Measurements from ENCODE around the gene DEFB128. TPM values are rescaled to one million over a fixed set of nuclear protein-coding genes. Genes with fewer than 3 reads are reported as not detected.

The DEFB128 gene
- not detected for total RNA-seq
- total RNA-seq (2013) = not detected
- total RNA-seq = 0 to 0.09 (median 0) reads per million in 29 experiments

DNA sequence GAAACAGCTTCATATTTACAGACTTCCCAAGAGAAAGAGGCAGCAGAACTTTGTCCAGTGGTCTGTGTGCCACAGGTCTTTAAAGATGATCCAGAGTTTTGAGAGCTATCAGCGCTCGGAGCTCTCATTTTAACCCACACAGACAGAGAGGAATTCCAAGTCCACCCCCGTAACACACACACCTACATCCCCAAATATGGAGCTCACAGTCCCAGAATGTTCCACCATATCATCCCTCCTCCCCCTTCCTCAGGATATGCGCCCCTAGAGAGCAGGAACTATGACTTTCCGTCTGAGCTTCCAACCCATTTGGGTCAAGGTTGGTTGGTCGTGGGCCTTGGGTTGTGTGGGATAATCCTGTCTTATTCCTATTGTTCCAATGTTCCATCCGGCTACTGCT, at the start of gene DEFB128:
DEFB128 (minus strand) TSS at position 101 of the 400 bp plus-strand sequence; CDS start at position 13, 88 bp downstream.
- Histone ChIP-seq H3K36me3 (ENCODE audit: control insufficient read depth in 2 of 2, extremely low read depth in 1 of 2, insufficient read depth in 1 of 2, low read length in 1 of 2) (no peaks in the 10 kb centered on the region), H3K9me3 (no peaks in the 10 kb centered on the region), H3K27me3 (replicated peaks in 1 of 2; ENCODE audit: control insufficient read depth in 2 of 2, extremely low read depth in 1 of 2, insufficient read depth in 2 of 2, low read length in 1 of 2) (peaks cover 0 to 3% of the 10 kb centered on the region in 2 experiments), H3K27ac (ENCODE audit: low read length) (no peak within 1 kb of the TSS), H3K4me3 (ENCODE audit: control insufficient read depth in 1 of 2, extremely low read depth in 1 of 2, low read length in 1 of 2) (no peak within 1 kb of the TSS), H3K4me1 (ENCODE audit: control insufficient read depth in 1 of 2, extremely low read depth in 1 of 2, insufficient read depth in 2 of 2, low read length in 2 of 2) (no peaks in the 10 kb centered on the region)
- WGBS (ENCODE audit: insufficient coverage) = 83% methylated on average over 3 of the region's 7 CpGs
- ChIA-PET POLR2A (no interaction called here), CTCF (no interaction called here)
- no peaks in the 10 kb centered on the region for H3K4me1 Mint-ChIP-seq
- ATAC-seq (replicated peaks in 1 of 4) (no peak), DNase-seq (no peak)
- no peak within 1 kb of the TSS for H3K27ac Mint-ChIP-seq
- H3K36me3 Mint-ChIP-seq = peaks cover 3% of the 10 kb centered on the region
- H3K4me3 Mint-ChIP-seq = no peak within 1 kb of the TSS
- peaks cover 3 to 6% (median 5%) of the 10 kb centered on the region in 3 donors for H3K9me3 Mint-ChIP-seq
- H3K27me3 Mint-ChIP-seq = peaks cover 24 to 53% of the 10 kb centered on the region in 2 donors

GRCh38 chr20:237929-238328, 48.4 kb upstream of the DEFB128 start:
- peak overlapping the region; percentile 59 to 84 (median 71) for H3K4me3 Mint-ChIP-seq

DNA sequence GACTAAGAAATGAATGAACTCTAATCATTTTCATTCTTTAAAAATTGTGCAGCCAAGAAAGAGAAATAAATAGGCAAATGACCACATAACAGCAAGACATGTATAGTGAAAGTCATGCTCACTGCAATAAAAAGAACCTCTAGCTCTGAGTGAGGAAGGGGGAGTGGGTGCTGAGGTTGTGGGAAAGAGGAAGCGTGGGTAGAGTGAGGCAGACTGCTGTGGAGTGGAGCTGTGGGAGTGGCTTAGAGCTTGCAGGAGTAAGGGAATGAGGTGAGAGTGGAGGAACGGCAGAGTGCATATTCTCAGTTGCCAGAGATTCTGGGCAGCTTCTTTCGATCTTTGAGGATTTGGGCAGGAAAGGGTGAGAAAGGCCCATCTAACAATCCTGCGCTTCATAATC, 48.0 kb upstream of the DEFB128 start:
- WGBS (ENCODE audit: insufficient coverage) = 9% methylated on average over 1 of the region's 4 CpGs
- ChIA-PET POLR2A (interaction anchor here in 1 of 2 donors (0.5 kb wide), 1 partner anchor 904 kb away, joined by 4 read pairs; no protein-coding TSS in a partner anchor), CTCF (interaction anchor here in 1 of 2 donors (0.8 to 1.0 kb wide), 2 partner anchors 25 to 116 kb away, joined by 3 read pairs; no protein-coding TSS in a partner anchor)
- Mint-ChIP-seq H3K9me3 (no peaks in the 10 kb centered on the region), H3K27ac (peak overlapping the region; percentile 85 to 91), H3K4me1 (peaks cover 22 to 27% (median 26%) of the 10 kb centered on the region in 3 donors), H3K4me3 (peak overlapping the region; percentile 59 to 84 (median 71)), H3K27me3 (peaks cover 0 to 2% of the 10 kb centered on the region in 2 donors), H3K36me3 (no peaks in the 10 kb centered on the region)
- peaks cover 8 to 17% of the 10 kb centered on the region in 2 experiments for H3K4me1 ChIP-seq (ENCODE audit: control insufficient read depth in 1 of 2, extremely low read depth in 1 of 2, insufficient read depth in 2 of 2, low read length in 2 of 2)
- H3K27me3 ChIP-seq (replicated peaks in 1 of 2; ENCODE audit: control insufficient read depth in 2 of 2, extremely low read depth in 1 of 2, insufficient read depth in 2 of 2, low read length in 1 of 2) = no peaks in the 10 kb centered on the region
- H3K9me3 ChIP-seq = no peaks in the 10 kb centered on the region
- H3K4me3 ChIP-seq (ENCODE audit: control insufficient read depth in 1 of 2, extremely low read depth in 1 of 2, low read length in 1 of 2) = no peak overlapping the region
- peak in 3 of 35 experiments; percentile 1 to 19 (median 10) for DNase-seq
- H3K36me3 ChIP-seq (ENCODE audit: control insufficient read depth in 2 of 2, extremely low read depth in 1 of 2, insufficient read depth in 1 of 2, low read length in 1 of 2) = no peaks in the 10 kb centered on the region
- peak; percentile 71 to 80 (median 76) for ATAC-seq (replicated peaks in 1 of 4)
- H3K27ac ChIP-seq (ENCODE audit: low read length) = no peak overlapping the region

More at GRCh38 chr20:237929-238328, 48.4 kb upstream of the DEFB128 start:
- WGBS (ENCODE audit: insufficient coverage) = no CpG with 5 or more reads among the region's 3 CpGs
- Mint-ChIP-seq H3K27me3 (peaks cover 0 to 2% of the 10 kb centered on the region in 2 donors), H3K4me1 (peaks cover 22 to 27% (median 26%) of the 10 kb centered on the region in 3 donors), H3K9me3 (no peaks in the 10 kb centered on the region), H3K36me3 (no peaks in the 10 kb centered on the region), H3K27ac (peak overlapping the region; percentile 85 to 91)
- CTCF ChIA-PET = interaction anchor here in 1 of 2 donors (0.8 to 1.0 kb wide), 2 partner anchors 24 to 116 kb away, joined by 3 read pairs; no protein-coding TSS in a partner anchor
- H3K27ac ChIP-seq (ENCODE audit: low read length) = no peak overlapping the region
- no peak overlapping the region for H3K4me3 ChIP-seq (ENCODE audit: control insufficient read depth in 1 of 2, extremely low read depth in 1 of 2, low read length in 1 of 2)
- no peak for DNase-seq
- H3K4me1 ChIP-seq (ENCODE audit: control insufficient read depth in 1 of 2, extremely low read depth in 1 of 2, insufficient read depth in 2 of 2, low read length in 2 of 2) = peaks cover 8 to 17% of the 10 kb centered on the region in 2 experiments
- H3K27me3 ChIP-seq (replicated peaks in 1 of 2; ENCODE audit: control insufficient read depth in 2 of 2, extremely low read depth in 1 of 2, insufficient read depth in 2 of 2, low read length in 1 of 2) = no peaks in the 10 kb centered on the region
- peak; percentile 48 to 70 (median 67) for ATAC-seq (replicated peaks in 1 of 4)
- no peaks in the 10 kb centered on the region for H3K9me3 ChIP-seq
- POLR2A ChIA-PET = interaction anchor here in 1 of 2 donors (0.5 kb wide), 1 partner anchor 904 kb away, joined by 4 read pairs; no protein-coding TSS in a partner anchor
- no peaks in the 10 kb centered on the region for H3K36me3 ChIP-seq (ENCODE audit: control insufficient read depth in 2 of 2, extremely low read depth in 1 of 2, insufficient read depth in 1 of 2, low read length in 1 of 2)

- ChIA-PET POLR2A (no interaction called here), CTCF (no interaction called here)
- ATAC-seq (replicated peaks in 1 of 4) (no peak), DNase-seq (no peak)
- Mint-ChIP-seq H3K4me1 (peaks cover 22 to 27% (median 26%) of the 10 kb centered on the region in 3 donors), H3K4me3 (no peak overlapping the region), H3K36me3 (no peaks in the 10 kb centered on the region), H3K27ac (no peak overlapping the region), H3K27me3 (peaks cover 0 to 2% of the 10 kb centered on the region in 2 donors), H3K9me3 (no peaks in the 10 kb centered on the region)
- H3K4me1 ChIP-seq (ENCODE audit: control insufficient read depth in 1 of 2, extremely low read depth in 1 of 2, insufficient read depth in 2 of 2, low read length in 2 of 2) = peaks cover 8 to 17% of the 10 kb centered on the region in 2 experiments
- no peaks in the 10 kb centered on the region for H3K9me3 ChIP-seq
- H3K36me3 ChIP-seq (ENCODE audit: control insufficient read depth in 2 of 2, extremely low read depth in 1 of 2, insufficient read depth in 1 of 2, low read length in 1 of 2) = no peaks in the 10 kb centered on the region
- H3K27ac ChIP-seq (ENCODE audit: low read length) = no peak overlapping the region
- H3K4me3 ChIP-seq (ENCODE audit: control insufficient read depth in 1 of 2, extremely low read depth in 1 of 2, low read length in 1 of 2) = no peak overlapping the region
- H3K27me3 ChIP-seq (replicated peaks in 1 of 2; ENCODE audit: control insufficient read depth in 2 of 2, extremely low read depth in 1 of 2, insufficient read depth in 2 of 2, low read length in 1 of 2) = no peaks in the 10 kb centered on the region
- no CpG with 5 or more reads among the region's 1 CpG for WGBS (ENCODE audit: insufficient coverage)
Measured at GRCh38 chr20:235891-236290, 46.4 kb upstream of the DEFB128 start.

DNA sequence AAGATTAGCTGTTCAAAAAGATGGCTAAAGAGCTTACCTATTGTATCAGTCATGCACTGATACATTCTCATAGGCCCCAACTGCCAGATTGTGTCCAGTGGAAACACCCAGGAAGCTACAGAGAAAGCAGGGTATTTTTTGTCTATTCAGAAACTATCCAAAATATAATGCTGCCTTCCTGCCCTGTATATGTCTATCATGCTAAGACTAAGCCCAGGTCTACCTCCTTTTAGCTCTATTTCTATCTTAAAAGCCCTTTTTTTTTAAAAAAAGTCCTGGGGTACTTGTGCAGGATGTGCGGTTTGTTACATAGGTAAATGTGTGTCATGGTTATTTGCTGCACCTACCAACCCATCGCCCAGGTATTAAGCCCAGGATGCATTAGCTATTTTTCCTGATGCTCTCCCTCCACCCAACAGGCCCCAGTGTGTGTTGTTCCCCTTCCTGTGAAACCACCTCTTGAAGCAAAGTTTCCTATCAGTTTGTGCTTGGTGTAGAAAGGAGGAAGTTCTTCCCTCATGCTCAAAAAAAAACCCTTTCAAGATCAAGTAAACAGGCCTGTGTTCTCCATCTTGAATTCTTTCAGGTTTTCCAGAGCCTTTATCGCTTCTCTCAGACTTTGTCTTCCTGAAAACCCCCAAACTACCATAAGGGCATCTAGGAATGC, 38.1 kb upstream of the DEFB128 start:
- H3K27ac Mint-ChIP-seq = peak overlapping the region; percentile 79 to 83
- peaks cover 0 to 4% of the 10 kb centered on the region in 2 donors for H3K27me3 Mint-ChIP-seq
- CTCF ChIA-PET = no interaction called here
- H3K27ac ChIP-seq (ENCODE audit: low read length) = peak overlapping the region; percentile 53
- H3K9me3 ChIP-seq = no peaks in the 10 kb centered on the region
- POLR2A ChIA-PET = no interaction called here
- H3K4me1 ChIP-seq (ENCODE audit: control insufficient read depth in 1 of 2, extremely low read depth in 1 of 2, insufficient read depth in 2 of 2, low read length in 2 of 2) = peaks cover 4 to 8% of the 10 kb centered on the region in 2 experiments
- no peak overlapping the region for H3K4me3 ChIP-seq (ENCODE audit: control insufficient read depth in 1 of 2, extremely low read depth in 1 of 2, low read length in 1 of 2)
- WGBS (ENCODE audit: insufficient coverage) = no CpG with 5 or more reads among the region's 3 CpGs
- peak overlapping the region in 1 of 3 donors; percentile 45 for H3K4me3 Mint-ChIP-seq
- DNase-seq (peak in 1 of 35 experiments; percentile 18), ATAC-seq (replicated peaks in 1 of 4) (peak in 3 of 4 experiments; percentile 71 to 85 (median 83))
- H3K9me3 Mint-ChIP-seq = no peaks in the 10 kb centered on the region
- no peaks in the 10 kb centered on the region for H3K36me3 ChIP-seq (ENCODE audit: control insufficient read depth in 2 of 2, extremely low read depth in 1 of 2, insufficient read depth in 1 of 2, low read length in 1 of 2)
- peaks cover 24 to 32% (median 26%) of the 10 kb centered on the region in 3 donors for H3K4me1 Mint-ChIP-seq
- H3K27me3 ChIP-seq (replicated peaks in 1 of 2; ENCODE audit: control insufficient read depth in 2 of 2, extremely low read depth in 1 of 2, insufficient read depth in 2 of 2, low read length in 1 of 2) = no peaks in the 10 kb centered on the region
- H3K36me3 Mint-ChIP-seq = no peaks in the 10 kb centered on the region

- peaks cover 4 to 8% of the 10 kb centered on the region in 2 experiments for H3K4me1 ChIP-seq (ENCODE audit: control insufficient read depth in 1 of 2, extremely low read depth in 1 of 2, insufficient read depth in 2 of 2, low read length in 2 of 2)
- H3K4me1 Mint-ChIP-seq = peaks cover 24 to 32% (median 26%) of the 10 kb centered on the region in 3 donors
- peak within 1 kb of the TSS in 1 of 3 donors; percentile 45 for H3K4me3 Mint-ChIP-seq
- no peaks in the 10 kb centered on the region for H3K9me3 Mint-ChIP-seq
- CTCF ChIA-PET = no interaction called here
- no peaks in the 10 kb centered on the region for H3K36me3 ChIP-seq (ENCODE audit: control insufficient read depth in 2 of 2, extremely low read depth in 1 of 2, insufficient read depth in 1 of 2, low read length in 1 of 2)
- peak within 1 kb of the TSS; percentile 79 to 83 for H3K27ac Mint-ChIP-seq
- H3K4me3 ChIP-seq (ENCODE audit: control insufficient read depth in 1 of 2, extremely low read depth in 1 of 2, low read length in 1 of 2) = no peak within 1 kb of the TSS
- peaks cover 0 to 4% of the 10 kb centered on the region in 2 donors for H3K27me3 Mint-ChIP-seq
- no peaks in the 10 kb centered on the region for H3K36me3 Mint-ChIP-seq
- peak within 1 kb of the TSS; percentile 53 for H3K27ac ChIP-seq (ENCODE audit: low read length)
- no peak for DNase-seq
- POLR2A ChIA-PET = no interaction called here
- no peaks in the 10 kb centered on the region for H3K27me3 ChIP-seq (replicated peaks in 1 of 2; ENCODE audit: control insufficient read depth in 2 of 2, extremely low read depth in 1 of 2, insufficient read depth in 2 of 2, low read length in 1 of 2)
- WGBS (ENCODE audit: insufficient coverage) = 67% methylated on average over 2 of the region's 3 CpGs
- no peaks in the 10 kb centered on the region for H3K9me3 ChIP-seq
- ATAC-seq (replicated peaks in 1 of 4) = no peak
Measured at GRCh38 chr20:226958-227357, 37.4 kb upstream of the DEFB128 start, which contains the start of gene DEFB129. Gene DEFB129 (plus strand): TSS chr20:227258. CDS start chr20:227289, 31 bp downstream.

Data from T-cell (primary cell).